ENCODE results near the gene PNPLA8.
"Not testable (repeated sequence)": the region's sequence is repeated elsewhere in the genome, so short reads cannot be mapped to it uniquely, and the experiment has no call there.

The PNPLA8 gene, protein sequence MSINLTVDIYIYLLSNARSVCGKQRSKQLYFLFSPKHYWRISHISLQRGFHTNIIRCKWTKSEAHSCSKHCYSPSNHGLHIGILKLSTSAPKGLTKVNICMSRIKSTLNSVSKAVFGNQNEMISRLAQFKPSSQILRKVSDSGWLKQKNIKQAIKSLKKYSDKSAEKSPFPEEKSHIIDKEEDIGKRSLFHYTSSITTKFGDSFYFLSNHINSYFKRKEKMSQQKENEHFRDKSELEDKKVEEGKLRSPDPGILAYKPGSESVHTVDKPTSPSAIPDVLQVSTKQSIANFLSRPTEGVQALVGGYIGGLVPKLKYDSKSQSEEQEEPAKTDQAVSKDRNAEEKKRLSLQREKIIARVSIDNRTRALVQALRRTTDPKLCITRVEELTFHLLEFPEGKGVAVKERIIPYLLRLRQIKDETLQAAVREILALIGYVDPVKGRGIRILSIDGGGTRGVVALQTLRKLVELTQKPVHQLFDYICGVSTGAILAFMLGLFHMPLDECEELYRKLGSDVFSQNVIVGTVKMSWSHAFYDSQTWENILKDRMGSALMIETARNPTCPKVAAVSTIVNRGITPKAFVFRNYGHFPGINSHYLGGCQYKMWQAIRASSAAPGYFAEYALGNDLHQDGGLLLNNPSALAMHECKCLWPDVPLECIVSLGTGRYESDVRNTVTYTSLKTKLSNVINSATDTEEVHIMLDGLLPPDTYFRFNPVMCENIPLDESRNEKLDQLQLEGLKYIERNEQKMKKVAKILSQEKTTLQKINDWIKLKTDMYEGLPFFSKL
- 53.6 to 159 (median 79.8) reads per million in 18 experiments for total RNA-seq

DNA sequence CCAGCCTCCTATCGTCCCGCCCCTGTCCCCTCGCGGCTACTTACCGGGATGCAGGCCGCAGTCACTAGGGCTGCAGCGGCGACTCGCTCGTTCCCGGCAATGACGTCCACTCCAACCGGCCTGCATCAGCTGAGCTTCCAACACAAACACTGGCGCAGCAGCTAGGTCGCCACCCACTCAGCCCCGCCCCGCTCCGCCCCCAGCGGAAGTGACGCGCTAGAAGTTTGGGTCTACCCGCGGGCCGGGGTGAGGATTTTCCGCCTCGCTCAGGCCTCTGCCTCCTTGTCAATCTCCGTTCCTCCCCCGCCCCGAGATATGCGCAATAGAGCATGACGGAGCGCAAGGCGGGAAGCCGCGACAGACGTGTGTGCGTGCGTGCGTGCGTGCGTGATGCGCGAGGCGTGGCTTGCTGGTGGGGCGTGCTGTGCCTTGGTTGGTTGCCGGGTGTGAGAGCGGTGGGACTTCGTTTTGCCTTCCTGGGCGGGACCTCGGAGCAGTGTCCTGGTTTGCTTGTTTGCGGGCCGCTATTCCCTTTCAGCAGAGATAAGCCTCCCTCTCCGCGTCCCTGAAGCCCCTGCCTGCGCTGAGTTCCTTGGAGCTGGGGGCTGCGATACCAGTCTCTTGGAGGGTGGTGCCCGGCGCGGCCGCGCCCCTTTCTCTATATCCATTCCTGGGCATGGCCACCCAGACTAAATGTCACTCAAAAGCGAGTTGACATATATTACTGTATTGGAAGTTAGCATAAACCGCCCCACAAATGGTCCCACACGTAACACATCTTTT lies at the start of gene PNPLA8:
Gene PNPLA8, minus strand, starts transcription at position 151 of the 783 bp plus-strand sequence. CDS start 10,644 bp downstream, outside the sequence.
- DNase-seq: peak; percentile 100

DNA sequence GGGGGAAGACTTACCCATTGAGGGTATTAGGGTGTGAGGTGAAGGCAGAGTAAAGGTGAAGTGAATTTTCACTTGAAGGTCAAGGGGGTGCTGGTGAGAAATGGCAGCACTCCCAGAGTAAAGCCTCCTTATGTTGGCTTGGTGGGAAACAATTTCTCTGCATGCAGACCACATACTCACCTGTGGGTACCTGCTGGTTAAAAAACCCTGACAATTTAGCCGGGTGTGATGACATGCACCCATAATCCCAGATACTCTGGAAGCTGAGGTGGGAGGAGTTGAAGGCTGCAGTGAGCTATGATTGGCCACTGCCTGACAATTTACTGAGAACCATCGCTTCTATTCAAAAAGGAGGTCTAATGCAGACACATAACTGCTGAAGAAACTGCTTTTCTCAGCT lies 49.2 kb upstream of the PNPLA8 start:
- DNase-seq: no peak

DNA sequence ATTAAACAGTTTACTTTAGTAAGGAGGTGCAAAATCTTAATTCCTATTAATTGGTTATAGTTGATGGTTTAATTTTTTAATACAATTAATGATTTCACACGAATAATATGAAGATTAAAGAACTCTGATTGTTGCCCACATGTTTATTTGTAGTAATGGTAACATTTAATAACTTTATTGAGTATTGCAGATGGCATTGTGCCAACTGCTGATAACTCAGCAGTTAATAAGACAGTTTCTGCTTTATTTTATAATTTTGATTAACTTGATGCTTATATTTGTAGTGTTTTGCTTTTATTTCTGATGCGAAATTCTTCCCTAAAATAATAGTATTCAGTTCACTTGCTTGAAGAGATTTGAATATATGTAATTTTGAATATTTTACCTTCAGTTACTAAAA lies 46.5 kb upstream of the PNPLA8 start:
- DNase-seq: no peak

DNA sequence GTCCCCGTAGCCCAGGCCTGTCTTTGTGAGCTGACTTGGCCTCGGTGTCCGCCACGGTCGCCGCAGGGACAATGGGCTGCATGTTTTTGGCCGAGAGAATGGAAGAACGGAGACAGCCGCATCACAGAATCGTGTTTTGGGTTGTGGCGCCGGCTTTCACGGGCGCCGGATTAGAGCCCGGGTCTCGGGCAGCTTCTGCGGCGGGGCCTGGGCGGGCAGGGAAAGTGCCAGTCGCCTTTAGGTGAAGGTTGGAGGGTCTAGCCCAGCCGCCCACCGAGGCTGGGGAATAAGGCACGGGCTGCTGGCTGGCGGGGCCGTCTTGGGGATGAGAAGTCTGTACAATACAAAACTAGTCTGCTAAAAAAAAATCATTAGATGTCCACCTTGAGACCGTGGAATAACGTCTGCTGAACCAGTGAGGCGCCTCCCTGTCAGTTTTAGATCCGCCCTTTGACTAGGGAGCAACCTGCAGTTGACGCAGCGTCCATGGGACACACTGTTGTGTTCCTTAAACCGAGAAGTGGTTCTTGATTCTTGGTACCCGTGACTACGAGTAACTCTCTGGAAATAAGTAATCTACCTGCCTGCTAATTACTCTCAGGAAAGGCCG lies 44.3 kb upstream of the PNPLA8 start:
- peak; percentile 72 to 89 for DNase-seq

DNA sequence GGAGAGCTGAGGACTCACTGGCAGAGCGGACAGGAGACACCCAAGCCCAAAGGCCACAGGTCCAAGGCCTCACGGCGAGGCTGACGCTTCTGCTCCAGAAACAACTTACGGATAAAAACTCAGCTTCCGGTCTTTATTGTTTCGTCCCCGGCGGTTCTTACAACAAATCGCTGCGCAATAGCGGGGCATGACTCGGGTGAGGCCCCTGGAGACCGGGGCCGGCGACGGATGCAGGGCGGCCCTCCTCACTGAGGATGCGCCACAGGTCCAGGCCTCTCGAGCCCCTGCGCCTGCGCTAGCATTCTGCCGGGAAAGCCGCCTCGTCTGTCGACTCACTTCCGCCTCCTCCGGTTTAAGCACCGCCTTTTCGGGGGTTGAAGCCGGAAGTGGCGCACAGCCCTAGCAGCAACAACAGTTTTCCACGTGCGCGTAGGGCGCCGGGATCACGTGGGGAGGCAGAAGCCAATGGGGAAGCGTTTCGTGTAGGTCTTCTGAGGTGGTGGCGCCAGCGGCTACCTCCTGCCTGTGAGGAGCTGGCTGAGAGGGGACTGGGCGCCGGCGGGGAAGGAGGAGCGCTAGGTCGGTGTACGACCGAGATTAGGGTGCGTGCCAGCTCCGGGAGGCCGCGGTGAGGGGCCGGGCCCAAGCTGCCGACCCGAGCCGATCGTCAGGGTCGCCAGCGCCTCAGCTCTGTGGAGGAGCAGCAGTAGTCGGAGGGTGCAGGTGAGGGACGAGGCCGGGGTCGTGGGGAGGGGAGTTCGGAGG lies 43.6 kb upstream of the PNPLA8 start, which contains the start of the genes DNAJB9 and THAP5:
Gene DNAJB9, plus strand, starts transcription at position 494 of the 765 bp plus-strand sequence. CDS start 1,853 bp downstream, outside the sequence.
Gene THAP5, minus strand, starts transcription at position 326 of the 765 bp plus-strand sequence. Its CDS starts 137 bp downstream, at position 189.
- DNase-seq: peak; percentile 99 to 100

DNA sequence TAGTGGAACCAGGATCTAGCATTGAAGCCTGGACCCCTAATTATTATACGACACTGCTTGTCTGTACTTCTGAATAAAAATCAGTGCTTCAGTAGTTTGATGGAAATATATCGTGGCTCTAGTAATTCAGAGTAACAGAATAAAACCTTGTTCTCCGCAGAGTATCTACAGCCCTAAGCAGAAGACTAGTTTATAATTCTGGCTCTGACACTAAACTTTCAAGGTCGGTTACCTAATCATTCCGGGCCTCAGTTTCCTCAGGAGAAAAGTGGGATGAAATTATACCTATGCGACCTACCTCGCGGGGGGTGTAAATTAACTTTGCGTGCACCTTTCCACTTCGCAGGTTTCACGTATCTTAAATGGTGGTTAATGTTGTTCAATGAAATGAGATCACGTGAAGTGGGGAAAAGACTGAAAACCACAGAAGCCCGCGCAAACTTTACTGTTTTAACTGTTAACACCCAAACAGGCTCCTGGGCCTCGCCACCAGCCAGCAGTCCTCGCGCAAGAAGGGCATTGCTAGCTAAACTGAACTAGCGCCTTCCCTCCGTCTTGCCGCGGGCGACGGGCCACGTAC lies 43.0 kb upstream of the PNPLA8 start:
- DNase-seq: peak in 1 of 2 donors; percentile 19

DNA sequence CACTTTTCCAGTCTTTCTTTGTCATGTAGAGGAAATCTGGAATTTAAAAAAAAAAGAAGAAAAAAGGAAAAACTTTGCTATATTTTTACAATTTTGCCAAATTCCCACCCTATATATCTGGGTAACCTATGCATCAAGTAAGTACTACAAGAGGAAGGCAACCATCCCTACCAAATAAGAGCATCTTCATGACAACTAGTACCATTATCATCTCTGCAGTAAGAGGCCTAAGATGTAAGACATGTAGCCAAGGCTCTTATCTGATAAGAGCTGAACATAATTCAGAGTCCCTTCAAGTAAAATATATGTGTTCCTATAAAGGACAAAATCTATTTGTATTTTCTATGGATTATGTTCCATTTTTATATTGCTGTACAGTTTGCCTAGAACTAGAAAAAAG lies 40.1 kb upstream of the PNPLA8 start:
- DNase-seq: no peak

DNA sequence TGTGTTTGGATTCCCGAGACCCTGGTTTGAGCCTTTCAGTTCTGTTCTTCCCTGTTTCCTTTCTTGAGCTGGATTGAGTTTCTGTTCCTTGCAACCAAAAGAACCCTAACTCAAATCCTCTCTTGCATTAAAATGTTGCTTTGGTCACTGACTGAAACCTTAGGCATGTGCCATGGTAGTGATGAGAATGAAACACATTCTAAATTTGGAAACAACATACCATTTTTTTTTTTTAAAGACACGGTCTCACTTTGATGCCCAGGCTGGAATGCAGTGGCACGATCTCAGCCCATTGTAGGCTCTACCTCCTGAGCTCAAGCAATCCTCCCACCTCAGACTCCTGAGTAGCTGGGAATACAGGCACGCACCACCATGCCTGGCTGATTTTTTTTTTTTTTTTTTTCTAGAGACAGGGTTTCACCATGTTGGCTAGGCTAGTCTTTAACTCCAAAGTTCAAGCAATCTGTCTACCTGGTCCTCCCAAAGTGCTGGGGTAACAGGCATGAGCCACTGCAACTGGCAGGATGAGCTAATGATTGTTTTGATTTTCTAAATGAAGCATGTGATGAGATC lies 35.2 kb upstream of the PNPLA8 start:
- DNase-seq: no peak

DNA sequence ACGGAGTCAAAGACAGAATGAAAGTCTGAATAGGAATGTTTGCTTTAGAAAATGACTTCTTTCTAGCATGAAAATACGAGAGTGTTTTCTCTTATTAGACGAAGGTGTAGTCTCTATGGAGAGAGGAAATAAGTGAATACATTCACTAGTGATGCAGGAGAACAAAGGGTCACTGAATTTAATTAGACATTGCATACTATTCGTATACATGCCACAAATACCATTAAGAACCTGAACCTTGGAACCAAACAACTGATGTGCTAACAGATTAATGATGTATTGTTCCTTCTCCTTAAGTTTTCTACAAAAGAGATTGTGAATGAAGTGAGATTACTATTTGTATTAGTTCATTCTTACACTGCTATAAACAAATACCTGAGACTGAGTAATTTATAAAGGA lies 33.3 kb upstream of the PNPLA8 start:
- DNase-seq: no peak

DNA sequence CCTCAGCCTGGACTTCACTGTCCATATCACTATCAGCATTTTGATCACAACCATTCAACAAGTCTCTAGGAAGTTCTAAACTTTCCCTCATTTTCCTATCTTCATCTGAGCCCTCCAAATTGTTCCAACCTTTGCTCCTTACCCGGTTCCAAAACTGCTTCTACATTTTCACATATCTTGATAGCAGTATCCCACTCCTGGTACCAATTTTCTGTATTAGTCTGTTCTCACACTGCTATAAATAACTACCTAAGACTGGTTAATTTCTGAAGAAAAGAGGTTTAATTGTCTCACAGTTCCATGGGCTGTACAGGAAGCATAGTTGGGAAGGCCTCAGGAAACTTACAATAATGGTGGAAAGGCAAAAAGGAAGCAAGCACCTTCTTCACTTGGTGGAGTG lies 31.7 kb upstream of the PNPLA8 start:
- DNase-seq: no peak

DNA sequence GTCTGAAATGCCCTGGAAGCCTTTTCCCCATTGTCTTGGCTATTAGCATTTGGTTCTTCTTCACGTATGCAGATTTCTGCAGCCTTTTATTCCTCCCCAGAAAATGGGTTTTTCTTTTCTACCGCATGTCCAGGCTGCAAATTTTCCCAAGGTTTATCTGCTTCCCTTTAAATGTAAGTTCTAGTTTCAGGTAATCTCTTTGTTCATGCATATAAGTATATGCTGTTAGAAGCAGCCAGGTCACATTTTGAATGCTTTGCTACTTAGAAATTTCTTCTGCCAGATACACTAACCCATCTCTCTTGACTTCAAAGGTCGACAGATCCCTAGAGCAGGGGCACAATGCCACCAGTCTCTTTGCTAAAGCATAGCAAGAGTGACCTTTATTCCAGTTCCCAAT lies 31.3 kb upstream of the PNPLA8 start:
- DNase-seq: no peak

DNA sequence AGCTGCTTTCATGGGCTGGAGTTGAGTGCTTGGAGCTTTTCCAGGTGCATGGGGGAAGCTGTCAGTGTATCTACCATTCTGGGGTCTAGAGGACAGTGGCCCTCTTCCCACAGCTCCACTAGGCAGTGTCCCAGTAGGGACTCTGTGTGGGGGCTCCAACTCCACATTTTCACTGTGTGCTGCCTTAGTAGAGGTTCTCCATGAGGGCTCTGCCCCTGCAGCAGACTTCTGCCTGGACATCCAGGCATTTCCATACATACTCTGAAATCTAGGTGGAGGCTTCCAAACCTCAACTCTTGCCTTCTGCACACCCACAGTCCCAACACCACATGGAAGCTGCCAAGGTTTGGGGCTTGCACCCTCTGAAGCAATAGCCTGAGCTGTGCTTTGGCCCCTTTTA lies 30.7 kb upstream of the PNPLA8 start:
- not testable (repeated sequence) for DNase-seq

DNA sequence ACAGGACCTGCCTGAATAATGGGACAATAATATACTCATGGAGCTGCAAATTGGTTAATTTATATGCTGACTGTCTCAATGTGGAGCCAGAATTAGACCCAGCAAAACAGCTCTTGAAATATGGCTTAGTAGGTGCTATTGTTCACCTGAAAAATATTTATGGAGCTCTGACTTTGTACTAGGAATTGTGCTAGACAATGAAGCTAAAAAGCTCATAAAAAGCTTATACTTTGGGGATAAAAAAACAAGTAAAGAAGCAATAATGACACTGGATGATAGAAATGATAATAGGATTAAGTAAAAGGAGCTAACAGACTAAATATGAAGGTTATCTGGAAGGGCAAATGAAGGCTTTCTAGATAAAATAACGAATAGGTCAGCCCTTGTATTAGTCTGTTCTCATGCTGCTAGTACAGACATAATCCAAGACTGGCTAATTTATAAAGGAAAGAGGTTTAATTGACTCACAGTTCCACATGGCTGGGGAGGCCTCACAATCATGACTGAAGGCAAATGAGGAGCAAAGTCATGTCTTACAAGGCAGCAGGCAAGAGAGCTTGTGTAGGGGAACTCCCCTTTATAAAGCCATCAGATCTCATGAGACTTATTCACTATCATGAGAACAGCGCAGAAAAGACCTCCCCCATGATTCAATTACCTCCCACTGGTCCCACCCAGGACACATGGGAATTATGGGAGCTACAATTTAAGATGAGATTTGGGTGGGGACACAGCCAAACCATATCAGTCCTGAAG lies 22.4 kb upstream of the PNPLA8 start:
- not testable (repeated sequence) for DNase-seq

DNA sequence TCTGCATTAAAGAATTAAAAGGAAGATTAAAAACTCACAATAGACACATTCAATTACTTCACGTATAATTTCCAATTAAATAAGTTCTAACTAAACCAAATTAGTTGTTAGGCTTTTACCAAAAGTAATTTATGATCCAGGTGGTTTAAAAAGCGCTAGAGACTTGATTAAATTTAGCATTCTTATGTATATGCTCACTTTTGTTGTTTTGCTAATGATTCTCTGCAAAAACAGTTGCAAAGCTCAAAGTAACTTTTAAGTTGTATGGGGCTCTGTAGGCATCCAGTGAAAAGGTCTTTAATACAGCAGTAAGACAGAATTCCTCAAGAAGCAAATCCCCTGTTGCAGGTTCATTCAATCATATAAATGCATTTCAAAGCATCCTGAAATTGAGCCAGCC lies 15.5 kb upstream of the PNPLA8 start:
- no peak for DNase-seq

DNA sequence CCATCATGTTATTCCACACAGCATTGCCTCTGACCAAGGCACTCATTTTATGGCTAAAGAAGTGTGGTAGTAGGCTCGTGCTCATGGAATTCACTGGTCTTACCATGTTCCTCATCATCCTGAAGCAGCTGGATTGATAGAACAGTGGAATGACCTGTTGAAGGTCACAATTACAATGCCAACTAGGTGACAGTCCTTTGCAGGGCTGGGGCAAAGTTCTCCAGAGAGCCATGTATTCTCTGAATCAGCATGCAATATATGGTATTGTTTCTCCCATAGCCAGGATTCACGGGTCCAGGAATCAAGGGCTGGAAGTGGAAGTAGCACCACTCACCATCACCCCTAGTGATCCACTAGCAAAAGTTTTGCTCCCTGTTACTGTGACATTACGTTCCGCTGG lies 12.8 kb upstream of the PNPLA8 start:
- not testable (repeated sequence) for DNase-seq

DNA sequence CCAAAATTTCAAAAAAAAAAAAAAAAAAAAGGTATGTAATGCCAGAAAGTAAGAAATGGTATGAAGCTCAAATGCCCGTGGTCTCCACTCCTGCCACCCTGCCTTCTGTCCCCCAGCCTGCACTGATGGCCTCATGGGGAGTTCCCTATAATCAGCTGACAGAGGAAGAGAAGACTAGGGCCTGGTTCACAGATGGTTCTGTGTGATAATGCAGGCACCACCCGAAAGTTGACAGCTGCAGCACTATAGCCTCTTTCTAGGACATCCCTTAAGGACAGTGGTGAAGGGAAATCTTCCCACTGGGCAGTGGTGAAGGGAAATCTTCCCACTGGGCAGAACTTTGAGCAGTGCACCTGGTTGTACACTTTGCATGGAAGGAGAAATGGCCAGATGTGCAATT lies 12.3 kb upstream of the PNPLA8 start:
- not testable (repeated sequence) for DNase-seq

DNA sequence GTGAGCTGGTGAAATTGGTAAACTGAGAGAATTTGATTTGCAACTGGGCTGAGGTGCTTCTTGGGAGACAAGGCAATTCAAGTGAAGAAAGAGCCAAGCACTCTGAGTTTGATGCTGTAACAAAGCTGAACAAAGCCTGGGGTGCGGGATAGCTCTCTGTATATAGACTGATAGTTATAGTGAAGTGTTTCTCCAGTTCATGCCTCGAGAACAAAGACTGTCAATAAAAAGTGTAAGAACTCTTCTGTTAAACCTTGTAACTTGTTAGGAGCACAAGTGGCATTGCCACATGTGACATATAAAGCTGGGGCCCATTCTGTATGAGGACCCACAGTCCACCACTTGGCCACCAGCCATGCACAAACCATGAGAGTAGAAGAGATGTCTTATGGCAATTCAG lies 11.3 kb upstream of the PNPLA8 start:
- no peak for DNase-seq

DNA sequence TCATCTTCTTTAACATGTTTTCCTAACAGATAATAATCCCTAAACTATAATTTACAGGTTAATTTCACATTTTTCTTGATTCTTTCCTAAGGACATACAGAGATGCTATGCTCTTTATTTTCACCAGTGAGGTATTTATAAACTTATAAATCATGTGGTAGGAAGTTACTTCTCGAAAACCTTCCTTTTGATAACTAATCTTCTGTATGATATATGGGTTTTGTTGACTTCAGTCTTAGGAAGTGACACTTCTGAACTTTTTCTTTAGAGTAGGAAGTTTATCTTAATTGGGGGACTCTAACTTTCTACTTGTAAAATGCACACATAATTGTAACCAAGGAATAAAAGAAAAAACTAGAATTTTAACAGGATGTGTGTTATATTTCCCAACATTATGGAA lies 9.8 kb upstream of the PNPLA8 start:
- no peak for DNase-seq

DNA sequence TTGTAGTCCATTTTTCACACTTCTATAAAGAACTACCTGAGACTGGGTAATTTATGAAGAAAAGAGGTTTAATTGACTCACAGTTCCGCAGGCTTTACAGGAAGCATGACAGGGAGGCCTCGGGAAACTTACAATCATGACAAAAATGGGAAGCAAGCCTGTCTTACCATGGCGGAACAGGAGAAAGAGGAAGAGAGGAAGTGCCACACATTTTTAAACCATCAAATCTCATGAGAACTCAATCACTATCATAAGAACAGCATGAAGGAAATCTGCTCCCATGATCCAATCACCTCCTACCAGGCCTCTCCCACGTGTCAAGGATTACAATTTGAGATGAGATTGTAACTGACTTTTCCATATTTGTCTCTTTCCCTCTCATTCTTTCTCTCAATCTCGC lies 9.3 kb upstream of the PNPLA8 start:
- DNase-seq: peak; percentile 42 to 46

DNA sequence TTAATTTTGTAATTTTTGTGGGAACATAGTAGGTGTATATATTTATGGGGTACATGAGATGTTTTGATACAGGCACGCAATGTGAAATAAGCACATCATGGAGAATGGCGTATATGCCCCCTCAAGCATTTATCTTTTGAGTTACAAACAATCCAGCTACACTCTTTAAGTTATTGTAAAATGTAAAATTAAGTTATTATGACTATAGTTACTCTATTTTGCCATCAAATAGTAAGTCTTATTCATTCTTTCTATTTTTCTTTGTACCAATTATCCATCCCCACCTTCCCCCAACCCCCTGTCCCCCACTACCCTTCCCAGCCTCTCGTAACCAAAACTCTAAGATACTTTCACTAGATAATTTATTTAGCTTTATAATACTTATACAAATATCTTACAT lies 7.8 kb upstream of the PNPLA8 start:
- DNase-seq: no peak

Data from inflammatory macrophage (primary cell).